HepG2 (cell line): ENCODE measurements around the gene USP17L5. TPM values are rescaled to one million over a fixed set of nuclear protein-coding genes. Genes with fewer than 3 reads are reported as not detected.
"Not testable (repeated sequence)": the region's sequence is repeated elsewhere in the genome, so short reads cannot be mapped to it uniquely, and the experiment has no call there.

ENCODE experiments used
- ATAC-seq: fragments of 200-7000 bp; cut with Tn5 transposase; 3 replicates; pipeline ENCODE4 v1.9.1; 2020; ENCODE audit warnings: mild to moderate bottlenecking, moderate library complexity
- BruUV-seq: library from RNA; stranded (reverse); fragments of 400-500 nt; replicated peaks from 2 replicates; lab custom pipeline; 2021; lab: Mats Ljungman, UMichigan
- CTCF ChIA-PET: fragments of 300-600 bp; formaldehyde crosslinking; extraction: SDS; loops from one replicate; lab custom pipeline; 2021; ENCODE audit warnings: low total read pairs, inconsistent platforms, low intra/inter-chr PET ratio; lab: Yijun Ruan, JAX
- POLR2A ChIA-PET: fragments of 350-600 bp; sonication (Branson Sonifier 250); formaldehyde crosslinking; loops from one replicate; lab custom pipeline; 2020; ENCODE audit warnings: antibody characterized with exemption, inconsistent platforms; lab: Yijun Ruan, JAX
- DNase-seq: peaks from one replicate; pipeline ENCODE4 v3.0.0-alpha.2; 2015; ENCODE audit warnings: low spot score
- FAIRE-seq: peaks from 3 replicates; lab custom pipeline; 2011; peaks lifted over from hg19 to GRCh38; lab: Jason Lieb, UNC
- H2AFZ ChIP-seq: one replicate; pipeline ENCODE4 v1.6.1; 2011; ENCODE audit warnings: low read length, inconsistent platforms
- H3K27ac ChIP-seq: fragments of 300-600 bp; 3 replicates; pipeline ENCODE4 v1.8.0; 2011; ENCODE audit warnings: mixed run types, mild to moderate bottlenecking, mixed read lengths, low read length, inconsistent platforms; ENCODE audit not compliant: insufficient read depth; ENCODE audit errors: extremely low read length
- H3K27me3 ChIP-seq, 2 experiments: fragments of 200-600 bp in 1 of 2; 2 replicates in 1 of 2; 3 replicates in 1 of 2; pipeline versions ENCODE4 v1.6.0 to v1.8.0; 2011; ENCODE audit warnings: low read length in 2 of 2, mild to moderate bottlenecking in 2 of 2, moderate library complexity in 2 of 2, inconsistent platforms in 1 of 2; ENCODE audit not compliant: insufficient read depth in 2 of 2, control insufficient read depth in 1 of 2
- H3K36me3 ChIP-seq, 2 experiments: fragments of 200-600 bp in 1 of 2; replicated peaks in 1 of 2; 2 replicates in 1 of 2; 3 replicates in 1 of 2; pipeline versions ENCODE4 v1.5.1 to v1.8.0; 2011; ENCODE audit warnings: low read length in 2 of 2, inconsistent platforms in 1 of 2; ENCODE audit not compliant: insufficient read depth in 2 of 2, control insufficient read depth in 1 of 2
- H3K4me1 ChIP-seq: 2 replicates; pipeline ENCODE4 v1.5.1; 2012; ENCODE audit warnings: low read length, inconsistent platforms; ENCODE audit not compliant: insufficient read depth
- H3K4me2 ChIP-seq: 2 replicates; pipeline ENCODE4 v1.6.0; 2011; ENCODE audit warnings: low read depth, low read length, inconsistent platforms
- H3K4me3 ChIP-seq, 3 experiments: fragments of 200-600 bp in 1 of 3; sonication (generic), shearing (Covaris generic) in 1 of 3; replicated peaks in 1 of 3; 2 replicates each; pipeline ENCODE4 v1.5.1; 2011 to 2016; ENCODE audit warnings: low read length in 3 of 3, inconsistent platforms in 2 of 3, low read depth in 2 of 3, mild to moderate bottlenecking in 2 of 3, control low read depth in 1 of 3, mixed read lengths in 1 of 3; ENCODE audit not compliant: insufficient read depth in 1 of 3
- H3K79me2 ChIP-seq: one replicate; pipeline ENCODE4 v1.6.1; 2011; ENCODE audit warnings: low read length, inconsistent platforms; ENCODE audit not compliant: insufficient read depth
- H3K9ac ChIP-seq: 2 replicates; pipeline ENCODE4 v1.6.0; 2011; ENCODE audit warnings: mild to moderate bottlenecking, low read depth, low read length, inconsistent platforms; ENCODE audit not compliant: insufficient read depth
- H3K9me3 ChIP-seq: 2 replicates; pipeline ENCODE4 v1.5.1; 2012; ENCODE audit warnings: mild to moderate bottlenecking, low read length
- H4K20me1 ChIP-seq: 2 replicates; pipeline ENCODE4 v1.6.0; 2011; ENCODE audit warnings: inconsistent platforms, mild to moderate bottlenecking, low read length, moderate library complexity; ENCODE audit not compliant: insufficient read depth
- PLSCR1 ChIP-seq: sonication (generic); formaldehyde crosslinking; IDR thresholded peaks from 2 replicates; pipeline ENCODE4 v1.5.0; 2020; ENCODE audit warnings: missing genetic modification reagents, mild to moderate bottlenecking, borderline replicate concordance
- ZNF543 ChIP-seq: sonication (generic); formaldehyde crosslinking; IDR thresholded peaks from 2 replicates; pipeline ENCODE4 v1.4.0; 2020; ENCODE audit warnings: mild to moderate bottlenecking, missing genetic modification reagents
- WGBS: methylation state at CpG from one replicate; pipeline ENCODE4 v1.1.6; 2017; ENCODE audit warnings: low lambda C conversion rate; 5-methylcytosine and 5-hydroxymethylcytosine counted together
- in situ Hi-C: cut with HindIII; loops from 2 replicates; pipeline ENCODE4 v1.10.0; 2017; ENCODE audit warnings: low pct_unique_long_range_greater_than_20kb; ENCODE audit not compliant: extremely low pct_ligation_motif_present
- intact Hi-C: fragments of 100-400 bp; cut with micrococcal nuclease; formaldehyde crosslinking; loops from one replicate; pipeline ENCODE4 v1.10.0; 2022; ENCODE audit not compliant: unreplicated experiment
- polyA plus RNA-seq, 8 experiments: library from polyadenylated mRNA; depleted of rRNA in 3 of 8; stranded (reverse) in 7 of 8; unstranded in 1 of 8; fragments of >200 nt; fragmentation: Illumina TruSeq in 4 of 8; extraction: Trizol in 4 of 8; gene quantifications; 2 replicates each; pipeline versions ENCODE4 v1.2.1 to v1.2.3, GENCODE V29; 2011 to 2016; ENCODE audit warnings: low read depth in 4 of 8, missing spikeins in 1 of 8, mixed read lengths in 1 of 8; ENCODE audit not compliant: insufficient read depth in 1 of 8
- total RNA-seq, 5 experiments: library from RNA; depleted of rRNA; stranded (reverse); fragments of >200 nt; fragmentation: Illumina TruSeq; extraction: Trizol; gene quantifications; 2 replicates each; pipeline ENCODE4 v1.2.3, GENCODE V29; 2016; ENCODE audit warnings: low read depth in 1 of 5

The USP17L5 gene
- total and polyA plus RNA-seq, 2 of the 13 experiments (the other 11 are each of a cell fraction or from before 2014, with no cell fraction given), result not detected

- no peaks in the 10 kb centered on the region for H3K9me3 ChIP-seq
- 0% methylated on average over 1 of the region's 1 CpG for WGBS
- H3K4me1 ChIP-seq, result no peaks in the 10 kb centered on the region
- no peak overlapping the region for H3K9ac ChIP-seq
- BruUV-seq, result no TSS peak
- no peaks in the 10 kb centered on the region for H3K79me2 ChIP-seq
- H2AFZ ChIP-seq, result no peak overlapping the region
- H4K20me1 ChIP-seq, result no peaks in the 10 kb centered on the region
- no peaks in the 10 kb centered on the region for H3K36me3 ChIP-seq
- no peaks in the 10 kb centered on the region for H3K27me3 ChIP-seq
- no peak overlapping the region for H3K27ac ChIP-seq
- POLR2A ChIA-PET, result no interaction called here
- in situ Hi-C loops, result no loop called here
- CTCF ChIA-PET, result no interaction called here
- FAIRE-seq, result no peak
- H3K4me3 ChIP-seq, result no peak overlapping the region
- TF ChIP-seq ZNF543, result no peak
- no peak for TF ChIP-seq PLSCR1 (CRISPR knock-in tag)
- TF ChIP-seq, all 625 proteins: peak for 0
- H3K4me2 ChIP-seq, result no peak overlapping the region
- ATAC-seq (no peak), DNase-seq (no peak)
- intact Hi-C loops, result no loop called here
Observed at GRCh38 chr4:9384126-9384525, 44.9 kb downstream of the USP17L5 start.

- H2AFZ ChIP-seq, CTCF ChIA-PET, intact Hi-C loops, H3K79me2 ChIP-seq, H3K27ac ChIP-seq, POLR2A ChIA-PET, BruUV-seq, FAIRE-seq, in situ Hi-C loops, H3K9ac ChIP-seq, H4K20me1 ChIP-seq, H3K4me3 ChIP-seq, H3K27me3 ChIP-seq, H3K4me1 ChIP-seq, H3K36me3 ChIP-seq, ATAC-seq, H3K9me3 ChIP-seq, H3K4me2 ChIP-seq, DNase-seq: not testable (repeated sequence)
- WGBS, result 6% methylated on average over 2 of the region's 2 CpGs
Observed at GRCh38 chr4:9389001-9389400, 49.8 kb downstream of the USP17L5 start.

Other genes starting within 250 kb of the USP17L5 start
- not detected in 2 replicates for gene FAM90A26, start 169.0 kb upstream of the USP17L5 start, total RNA-seq (2016; rRNA removed; fragmentation: Illumina TruSeq; extraction: Trizol)
- not detected in 2 replicates for gene FAM90A26, start 169.0 kb upstream of the USP17L5 start, polyA plus RNA-seq (2011; rRNA removed)
- gene USP17L10, start 128.7 kb upstream of the USP17L5 start, total RNA-seq (2016; rRNA removed; fragmentation: Illumina TruSeq; extraction: Trizol), result not detected in 2 replicates
- not detected in 2 replicates for gene USP17L10, start 128.7 kb upstream of the USP17L5 start, polyA plus RNA-seq (2011; rRNA removed)
- not detected in 2 replicates for gene USP17L11, start 124.0 kb upstream of the USP17L5 start, total RNA-seq (2016; rRNA removed; fragmentation: Illumina TruSeq; extraction: Trizol)
- not detected in 2 replicates for gene USP17L11, start 124.0 kb upstream of the USP17L5 start, polyA plus RNA-seq (2011; rRNA removed)
- gene USP17L12, start 119.3 kb upstream of the USP17L5 start, total RNA-seq (2016; rRNA removed; fragmentation: Illumina TruSeq; extraction: Trizol), result not detected in 2 replicates
- not detected in 2 replicates for gene USP17L12, start 119.3 kb upstream of the USP17L5 start, polyA plus RNA-seq (2011; rRNA removed)
- gene USP17L13, start 114.5 kb upstream of the USP17L5 start, total RNA-seq (2016; rRNA removed; fragmentation: Illumina TruSeq; extraction: Trizol), result not detected in 2 replicates
- gene USP17L13, start 114.5 kb upstream of the USP17L5 start, polyA plus RNA-seq (2011; rRNA removed), result not detected in 2 replicates
- not detected in 2 replicates for gene USP17L15, start 105.0 kb upstream of the USP17L5 start, total RNA-seq (2016; rRNA removed; fragmentation: Illumina TruSeq; extraction: Trizol)
- gene USP17L15, start 105.0 kb upstream of the USP17L5 start, polyA plus RNA-seq (2011; rRNA removed), result not detected in 2 replicates
- not detected in 2 replicates for gene USP17L17, start 95.5 kb upstream of the USP17L5 start, total RNA-seq (2016; rRNA removed; fragmentation: Illumina TruSeq; extraction: Trizol)
- not detected in 2 replicates for gene USP17L17, start 95.5 kb upstream of the USP17L5 start, polyA plus RNA-seq (2011; rRNA removed)
- gene USP17L18, start 90.8 kb upstream of the USP17L5 start, total RNA-seq (2016; rRNA removed; fragmentation: Illumina TruSeq; extraction: Trizol), result not detected in 2 replicates
- gene USP17L18, start 90.8 kb upstream of the USP17L5 start, polyA plus RNA-seq (2011; rRNA removed), result not detected in 2 replicates
- not detected in 2 replicates for gene USP17L19, start 86.0 kb upstream of the USP17L5 start, total RNA-seq (2016; rRNA removed; fragmentation: Illumina TruSeq; extraction: Trizol)
- gene USP17L19, start 86.0 kb upstream of the USP17L5 start, polyA plus RNA-seq (2011; rRNA removed), result not detected in 2 replicates
- not detected in 2 replicates for gene USP17L20, start 81.3 kb upstream of the USP17L5 start, total RNA-seq (2016; rRNA removed; fragmentation: Illumina TruSeq; extraction: Trizol)
- gene USP17L20, start 81.3 kb upstream of the USP17L5 start, polyA plus RNA-seq (2011; rRNA removed), result not detected in 2 replicates
- gene USP17L21, start 76.5 kb upstream of the USP17L5 start, total RNA-seq (2016; rRNA removed; fragmentation: Illumina TruSeq; extraction: Trizol), result not detected in 2 replicates
- not detected in 2 replicates for gene USP17L21, start 76.5 kb upstream of the USP17L5 start, polyA plus RNA-seq (2011; rRNA removed)
- not detected in 2 replicates for gene USP17L22, start 71.8 kb upstream of the USP17L5 start, total RNA-seq (2016; rRNA removed; fragmentation: Illumina TruSeq; extraction: Trizol)
- not detected in 2 replicates for gene USP17L22, start 71.8 kb upstream of the USP17L5 start, polyA plus RNA-seq (2011; rRNA removed)
- gene USP17L24, start 14.2 kb upstream of the USP17L5 start, total RNA-seq (2016; rRNA removed; fragmentation: Illumina TruSeq; extraction: Trizol), result not detected in 2 replicates
- gene USP17L24, start 14.2 kb upstream of the USP17L5 start, polyA plus RNA-seq (2011; rRNA removed), result not detected in 2 replicates
- gene USP17L25, start 9.5 kb upstream of the USP17L5 start, total RNA-seq (2016; rRNA removed; fragmentation: Illumina TruSeq; extraction: Trizol), result not detected in 2 replicates
- gene USP17L25, start 9.5 kb upstream of the USP17L5 start, polyA plus RNA-seq (2011; rRNA removed), result not detected in 2 replicates
- gene USP17L26, start 4.7 kb upstream of the USP17L5 start, total RNA-seq (2016; rRNA removed; fragmentation: Illumina TruSeq; extraction: Trizol), result not detected in 2 replicates
- not detected in 2 replicates for gene USP17L26, start 4.7 kb upstream of the USP17L5 start, polyA plus RNA-seq (2011; rRNA removed)
- gene USP17L27, start 4.7 kb downstream of the USP17L5 start, total RNA-seq (2016; rRNA removed; fragmentation: Illumina TruSeq; extraction: Trizol), result not detected in 2 replicates
- not detected in 2 replicates for gene USP17L27, start 4.7 kb downstream of the USP17L5 start, polyA plus RNA-seq (2011; rRNA removed)
- gene USP17L28, start 9.5 kb downstream of the USP17L5 start, total RNA-seq (2016; rRNA removed; fragmentation: Illumina TruSeq; extraction: Trizol), result not detected in 2 replicates
- gene USP17L28, start 9.5 kb downstream of the USP17L5 start, polyA plus RNA-seq (2011; rRNA removed), result not detected in 2 replicates
- gene USP17L29, start 14.2 kb downstream of the USP17L5 start, total RNA-seq (2016; rRNA removed; fragmentation: Illumina TruSeq; extraction: Trizol), result not detected in 2 replicates
- gene USP17L29, start 14.2 kb downstream of the USP17L5 start, polyA plus RNA-seq (2011; rRNA removed), result not detected in 2 replicates
- gene USP17L30, start 23.7 kb downstream of the USP17L5 start, total RNA-seq (2016; rRNA removed; fragmentation: Illumina TruSeq; extraction: Trizol), result not detected in 2 replicates
- not detected in 2 replicates for gene USP17L30, start 23.7 kb downstream of the USP17L5 start, polyA plus RNA-seq (2011; rRNA removed)
- gene DEFB131A, start 105.0 kb downstream of the USP17L5 start, total RNA-seq (2016; rRNA removed; fragmentation: Illumina TruSeq; extraction: Trizol), result not detected in 2 replicates
- gene DEFB131A, start 105.0 kb downstream of the USP17L5 start, polyA plus RNA-seq (2011; rRNA removed), result not detected in 2 replicates